ENCODE data around the gene GLYATL3. TPM values are rescaled to one million over a fixed set of nuclear protein-coding genes. Genes with fewer than 3 reads are reported as not detected.

GLYATL3 gene
- total RNA-seq, 2 experiments from 2014 or later: not detected

DNA sequence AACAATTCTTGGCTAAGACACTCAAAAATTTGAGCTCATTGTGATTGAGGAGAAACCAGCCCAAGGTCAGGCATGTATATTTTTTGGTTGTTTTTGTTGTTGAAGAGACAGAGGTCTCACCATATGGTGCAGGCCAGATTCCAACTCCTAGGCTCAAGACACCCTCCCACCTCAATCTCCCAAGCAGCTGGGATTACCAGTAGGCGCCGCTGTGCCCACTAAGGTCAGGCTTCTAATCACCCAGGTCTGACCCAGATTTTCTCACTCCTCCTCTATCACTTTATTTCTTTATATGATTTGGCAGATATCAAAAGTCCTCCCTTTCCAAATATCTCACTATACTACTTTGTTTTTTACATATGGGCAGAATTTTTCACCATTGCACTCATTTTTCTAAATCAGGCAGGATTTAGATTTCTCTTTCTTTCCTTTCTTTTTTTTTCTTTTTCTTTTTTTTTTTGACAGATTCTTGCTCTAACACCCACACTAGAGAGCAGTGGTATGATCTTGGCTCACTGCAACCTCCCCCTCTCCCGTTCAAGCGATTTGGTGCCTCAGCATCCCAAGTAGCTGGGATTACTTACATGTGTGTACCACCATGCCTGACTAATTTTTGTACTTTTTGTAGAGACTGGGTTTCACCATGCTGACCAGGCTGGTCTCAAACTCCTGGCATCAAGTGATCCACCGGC lies 49.0 kb downstream of the GLYATL3 start:
- ChIA-PET POLR2A (no interaction called here), CTCF (no interaction called here)
- DNase-seq: no peak
- TF ChIP-seq, protein P1, sequence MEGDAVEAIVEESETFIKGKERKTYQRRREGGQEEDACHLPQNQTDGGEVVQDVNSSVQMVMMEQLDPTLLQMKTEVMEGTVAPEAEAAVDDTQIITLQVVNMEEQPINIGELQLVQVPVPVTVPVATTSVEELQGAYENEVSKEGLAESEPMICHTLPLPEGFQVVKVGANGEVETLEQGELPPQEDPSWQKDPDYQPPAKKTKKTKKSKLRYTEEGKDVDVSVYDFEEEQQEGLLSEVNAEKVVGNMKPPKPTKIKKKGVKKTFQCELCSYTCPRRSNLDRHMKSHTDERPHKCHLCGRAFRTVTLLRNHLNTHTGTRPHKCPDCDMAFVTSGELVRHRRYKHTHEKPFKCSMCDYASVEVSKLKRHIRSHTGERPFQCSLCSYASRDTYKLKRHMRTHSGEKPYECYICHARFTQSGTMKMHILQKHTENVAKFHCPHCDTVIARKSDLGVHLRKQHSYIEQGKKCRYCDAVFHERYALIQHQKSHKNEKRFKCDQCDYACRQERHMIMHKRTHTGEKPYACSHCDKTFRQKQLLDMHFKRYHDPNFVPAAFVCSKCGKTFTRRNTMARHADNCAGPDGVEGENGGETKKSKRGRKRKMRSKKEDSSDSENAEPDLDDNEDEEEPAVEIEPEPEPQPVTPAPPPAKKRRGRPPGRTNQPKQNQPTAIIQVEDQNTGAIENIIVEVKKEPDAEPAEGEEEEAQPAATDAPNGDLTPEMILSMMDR (IDR thresholded peaks at IDR 0.05): no peak
- Mint-ChIP-seq H3K9me3 (no peaks in the 10 kb centered on the region), H3K27ac (no peak overlapping the region), H3K36me3 (ENCODE audit: low read depth) (no peaks in the 10 kb centered on the region), H3K4me1 (ENCODE audit: low read depth) (peaks cover 17% of the 10 kb centered on the region), H3K4me3 (no peak overlapping the region), H3K27me3 (peaks cover 52% of the 10 kb centered on the region)
- Histone ChIP-seq H3K4me3 (ENCODE audit: low read length) (no peak overlapping the region), H3K4me1 (ENCODE audit: insufficient read depth, low read length) (peaks cover 15% of the 10 kb centered on the region), H3K27me3 (ENCODE audit: control insufficient read depth in 1 of 2, insufficient read depth in 2 of 2, low read length in 2 of 2) (peaks cover 20 to 27% of the 10 kb centered on the region in 2 experiments), H3K36me3 (ENCODE audit: insufficient read depth, low read length) (no peaks in the 10 kb centered on the region), H3K9me3 (ENCODE audit: control insufficient read depth in 1 of 2, insufficient read depth in 1 of 2, low read length in 2 of 2) (peaks cover 0 to 10% of the 10 kb centered on the region in 2 experiments), H3K27ac (ENCODE audit: low read depth in 1 of 2, low read length in 2 of 2) (no peak overlapping the region)
- ATAC-seq (ENCODE audit: poor library complexity): no peak
- intact Hi-C loops (cut with DNase I, micrococcal nuclease): no loop called here

- H3K9me3 ChIP-seq (ENCODE audit: control insufficient read depth in 1 of 2, insufficient read depth in 1 of 2, low read length in 2 of 2): peaks cover 0 to 10% of the 10 kb centered on the region in 2 experiments
- peaks cover 52% of the 10 kb centered on the region for H3K27me3 Mint-ChIP-seq
- H3K36me3 Mint-ChIP-seq (ENCODE audit: low read depth): no peaks in the 10 kb centered on the region
- ChIA-PET POLR2A (no interaction called here), CTCF (no interaction called here)
- H3K36me3 ChIP-seq (ENCODE audit: insufficient read depth, low read length): no peaks in the 10 kb centered on the region
- TF ChIP-seq, protein P1 (IDR thresholded peaks at IDR 0.05): no peak
- peaks cover 15% of the 10 kb centered on the region for H3K4me1 ChIP-seq (ENCODE audit: insufficient read depth, low read length)
- no peak overlapping the region for H3K27ac Mint-ChIP-seq
- ATAC-seq (ENCODE audit: poor library complexity) (no peak), DNase-seq (no peak)
- H3K9me3 Mint-ChIP-seq: no peaks in the 10 kb centered on the region
- peak overlapping the region; percentile 40 for H3K4me3 ChIP-seq (ENCODE audit: low read length)
- peaks cover 17% of the 10 kb centered on the region for H3K4me1 Mint-ChIP-seq (ENCODE audit: low read depth)
- intact Hi-C loops (cut with DNase I, micrococcal nuclease): no loop called here
- H3K27ac ChIP-seq (ENCODE audit: low read depth in 1 of 2, low read length in 2 of 2): no peak overlapping the region
- H3K4me3 Mint-ChIP-seq: peak overlapping the region; percentile 72
- peaks cover 22 to 27% of the 10 kb centered on the region in 2 experiments for H3K27me3 ChIP-seq (ENCODE audit: control insufficient read depth in 1 of 2, insufficient read depth in 2 of 2, low read length in 2 of 2)
Observed at GRCh38 chr6:49549691-49550491, 50.2 kb downstream of the GLYATL3 start.

- ATAC-seq (ENCODE audit: poor library complexity): no peak
- Mint-ChIP-seq H3K27me3 (peaks cover 52% of the 10 kb centered on the region), H3K4me1 (ENCODE audit: low read depth) (peaks cover 17% of the 10 kb centered on the region), H3K4me3 (peak within 1 kb of the TSS; percentile 74), H3K9me3 (no peaks in the 10 kb centered on the region), H3K27ac (no peak within 1 kb of the TSS), H3K36me3 (ENCODE audit: low read depth) (no peaks in the 10 kb centered on the region)
- H3K36me3 ChIP-seq (ENCODE audit: insufficient read depth, low read length): no peaks in the 10 kb centered on the region
- H3K27me3 ChIP-seq (ENCODE audit: control insufficient read depth in 1 of 2, insufficient read depth in 2 of 2, low read length in 2 of 2): peaks cover 22 to 27% of the 10 kb centered on the region in 2 experiments
- POLR2A ChIA-PET: no interaction called here
- TF ChIP-seq, protein P1 (IDR thresholded peaks at IDR 0.05): no peak
- CTCF ChIA-PET: no interaction called here
- no peak for DNase-seq
- H3K27ac ChIP-seq (ENCODE audit: low read depth in 1 of 2, low read length in 2 of 2): no peak within 1 kb of the TSS
- peaks cover 0 to 10% of the 10 kb centered on the region in 2 experiments for H3K9me3 ChIP-seq (ENCODE audit: control insufficient read depth in 1 of 2, insufficient read depth in 1 of 2, low read length in 2 of 2)
- intact Hi-C loops (cut with DNase I, micrococcal nuclease): no loop called here
- H3K4me1 ChIP-seq (ENCODE audit: insufficient read depth, low read length): peaks cover 15% of the 10 kb centered on the region
- H3K4me3 ChIP-seq (ENCODE audit: low read length): peak within 1 kb of the TSS; percentile 40
Observed at GRCh38 chr6:49550492-49551077, 50.9 kb downstream of the GLYATL3 start, which contains the start of gene C6orf141. Gene C6orf141 (plus strand): TSS chr6:49550668. CDS start chr6:49550793, 125 bp downstream.

Data from CD4-positive, alpha-beta T cell (primary cell).